GM18870 (cell line): ENCODE data around the gene EIF4G3.
"Not testable (repeated sequence)": the region's sequence is repeated elsewhere in the genome, so short reads cannot be mapped to it uniquely, and the experiment has no call there.

ENCODE experiments used
- ATAC-seq: cut with Tn5 transposase; IDR thresholded peaks from one replicate; pipeline ENCODE4 v1.9.1; 2021; ENCODE audit warnings: moderate library complexity; ENCODE audit not compliant: unreplicated experiment

The EIF4G3 gene

DNA sequence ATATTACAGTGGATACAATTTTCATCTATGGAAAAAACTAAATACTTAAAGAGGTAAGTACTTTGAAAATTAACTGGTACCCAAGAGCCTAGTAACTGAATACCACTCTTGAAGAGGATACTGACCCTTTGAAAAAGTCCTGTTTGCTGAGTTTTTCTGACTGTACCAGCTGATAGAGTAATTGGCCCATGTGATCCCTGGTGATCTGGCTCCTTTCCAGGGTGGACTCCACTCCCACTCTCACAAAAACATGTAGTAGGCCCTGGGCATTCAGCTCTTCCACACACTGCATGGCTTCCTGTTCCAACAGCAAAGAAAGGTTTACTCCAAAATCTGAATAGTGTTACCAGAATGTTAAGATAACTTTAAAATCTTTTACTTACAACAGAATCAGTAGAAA lies 336.0 kb downstream of the EIF4G3 start:
- no peak for ATAC-seq

- ATAC-seq, result no peak
Observed at GRCh38 chr1:20837554-20838192, 339.0 kb downstream of the EIF4G3 start.

GRCh38 chr1:20836230-20836629 lies 340.5 kb downstream of the EIF4G3 start:
- no peak for ATAC-seq

- no peak for ATAC-seq
Observed at GRCh38 chr1:20834780-20835179, 341.9 kb downstream of the EIF4G3 start.

DNA sequence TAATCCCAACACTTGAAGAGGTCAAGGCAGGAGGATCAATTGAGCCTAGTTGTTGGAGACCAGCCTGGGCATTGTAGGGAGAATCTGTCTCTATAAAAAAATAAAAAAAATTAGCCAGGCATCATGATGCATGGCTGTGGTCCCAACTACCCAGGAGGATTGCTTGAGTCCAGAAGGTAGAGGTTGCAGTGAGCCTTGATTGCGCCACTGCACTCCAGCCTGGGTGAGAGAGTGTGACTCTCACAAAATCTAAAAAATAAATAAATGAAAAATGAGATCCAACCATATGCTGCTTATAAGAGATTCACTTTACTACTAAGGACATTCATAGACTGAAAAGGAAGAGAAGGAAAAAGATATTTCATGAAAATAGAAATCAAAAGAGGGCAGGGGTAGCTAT lies 342.5 kb downstream of the EIF4G3 start:
- ATAC-seq, result no peak

DNA sequence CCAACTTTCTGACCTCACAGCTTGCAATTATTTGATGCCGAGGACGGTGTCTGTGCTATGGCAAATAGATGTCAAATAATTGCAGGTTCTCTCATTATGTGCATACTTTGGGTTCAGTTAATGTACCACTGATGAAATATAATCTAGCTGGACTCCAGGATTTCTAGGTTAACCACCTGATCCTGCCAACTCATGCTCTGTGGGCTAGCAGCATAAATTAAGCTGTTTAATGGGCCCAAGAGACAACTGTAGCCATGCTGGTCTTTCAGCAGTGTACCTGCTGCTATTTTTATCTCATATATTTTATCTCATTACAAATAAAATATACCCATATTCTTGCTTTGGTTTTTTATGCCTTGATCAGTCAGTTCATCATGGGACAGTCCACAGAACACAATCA lies 346.3 kb downstream of the EIF4G3 start:
- no peak for ATAC-seq

DNA sequence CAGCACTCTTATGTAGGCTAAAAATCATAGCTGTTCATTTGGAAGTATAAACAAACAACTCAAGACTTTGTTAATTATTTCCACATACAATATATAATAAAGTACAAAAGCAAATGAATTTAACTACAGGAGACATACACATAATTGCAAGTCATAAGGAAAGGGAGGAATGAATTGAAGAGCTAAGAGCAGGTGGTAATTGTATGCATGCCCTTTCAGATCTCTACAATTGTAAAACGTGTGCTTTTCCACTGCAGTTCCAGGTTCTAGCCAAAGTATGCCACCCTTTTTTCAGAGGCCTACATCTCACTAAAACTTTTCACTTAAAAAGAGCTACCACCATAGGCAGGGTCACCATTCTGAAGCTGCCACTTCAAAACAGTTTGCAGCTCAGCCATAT lies 346.8 kb downstream of the EIF4G3 start:
- no peak for ATAC-seq

- ATAC-seq, result no peak
Observed at GRCh38 chr1:20829531-20829930, 347.2 kb downstream of the EIF4G3 start.

DNA sequence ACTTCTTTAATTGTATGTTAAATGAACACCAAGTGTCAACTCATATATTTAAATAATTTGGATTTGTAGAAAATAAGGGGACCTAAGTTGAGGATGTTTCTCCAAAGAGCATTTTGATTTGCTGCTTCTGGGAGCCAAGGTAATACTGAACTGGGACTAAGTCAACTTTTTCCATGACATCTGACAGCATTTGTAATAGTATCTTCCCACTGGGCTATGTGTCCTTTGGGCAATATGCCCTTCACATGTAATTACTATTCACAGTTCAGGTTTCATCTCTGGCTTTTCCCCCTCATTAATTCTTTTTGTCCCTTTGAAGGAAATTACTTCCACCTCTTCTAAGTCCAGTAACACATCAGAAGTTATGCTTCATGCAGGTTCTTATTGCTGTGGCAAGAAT lies 352.9 kb downstream of the EIF4G3 start:
- ATAC-seq, result no peak

DNA sequence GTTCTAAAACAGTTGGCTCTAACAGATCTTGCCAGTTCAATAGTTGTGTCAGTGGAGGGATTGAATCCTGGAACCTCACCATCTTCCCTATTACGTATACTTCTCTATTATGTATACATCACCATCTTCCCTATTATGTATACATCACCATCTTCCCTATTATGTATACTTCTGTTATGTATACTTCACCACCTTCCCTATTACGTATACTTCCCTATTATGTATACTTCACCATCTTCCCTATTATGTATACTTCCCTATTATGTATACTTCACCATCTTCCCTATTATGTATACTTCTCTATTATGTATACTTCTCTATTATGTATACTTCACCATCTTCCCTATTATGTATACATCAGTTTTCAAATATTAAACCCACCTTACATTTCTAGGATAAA lies 355.2 kb downstream of the EIF4G3 start:
- ATAC-seq, result no peak

- no peak for ATAC-seq
Observed at GRCh38 chr1:20819818-20820217, 356.9 kb downstream of the EIF4G3 start.

DNA sequence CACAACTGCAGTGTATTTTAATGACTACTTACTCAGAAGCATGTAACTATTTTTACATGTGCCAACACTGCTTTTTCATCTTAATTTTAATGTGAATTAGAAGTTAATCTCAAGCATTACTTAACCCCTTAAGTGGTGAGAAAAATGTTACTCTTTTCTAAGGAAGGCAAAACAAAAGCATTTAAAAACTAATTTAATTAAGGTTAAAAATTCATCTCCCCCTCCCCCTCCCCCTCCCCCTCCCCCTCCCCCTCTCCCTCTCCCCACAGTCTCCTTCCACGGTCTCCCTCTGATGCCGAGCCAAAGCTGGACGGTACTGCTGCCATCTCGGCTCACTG lies 362.2 kb downstream of the EIF4G3 start:
- ATAC-seq, result no peak

DNA sequence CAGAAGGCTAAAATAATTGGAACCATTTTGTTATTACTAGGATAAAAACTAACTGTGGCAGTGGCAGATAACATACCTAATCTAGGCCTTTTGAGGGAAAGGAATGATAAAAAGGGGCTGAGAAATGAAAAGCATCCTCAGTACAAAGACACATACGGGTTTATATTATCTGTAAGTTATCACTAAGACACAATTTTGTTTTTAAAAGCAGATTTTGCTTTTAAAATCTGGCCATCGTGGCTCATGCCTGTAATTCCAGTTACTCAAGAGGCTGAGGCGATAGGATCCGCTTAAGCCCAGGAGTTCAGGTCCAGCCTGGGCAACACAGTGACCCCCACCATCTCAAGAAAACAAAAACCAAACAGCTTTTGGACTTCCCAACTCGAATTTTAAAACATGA lies 364.8 kb downstream of the EIF4G3 start:
- no peak for ATAC-seq

DNA sequence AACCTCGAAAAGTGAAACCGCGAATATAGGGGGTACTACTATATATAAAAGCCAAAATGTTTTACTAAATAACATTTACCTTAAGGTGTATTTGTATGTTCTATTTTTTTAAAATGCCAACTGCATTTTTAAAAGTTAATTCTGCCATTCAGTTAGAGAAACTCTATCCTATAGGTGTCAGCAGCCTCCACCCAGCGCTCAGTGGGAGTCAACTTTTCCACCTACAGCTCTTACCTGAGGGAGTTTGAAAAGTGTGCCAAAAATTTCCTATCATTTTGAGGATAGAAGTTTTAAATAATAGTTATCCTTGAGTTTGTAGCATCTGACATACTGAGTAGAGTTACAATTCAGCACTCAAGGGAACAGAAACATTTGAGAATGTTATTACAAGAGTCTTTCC lies 383.5 kb downstream of the EIF4G3 start:
- ATAC-seq, result no peak

- no peak for ATAC-seq
Observed at GRCh38 chr1:20792196-20792595, 384.5 kb downstream of the EIF4G3 start.

DNA sequence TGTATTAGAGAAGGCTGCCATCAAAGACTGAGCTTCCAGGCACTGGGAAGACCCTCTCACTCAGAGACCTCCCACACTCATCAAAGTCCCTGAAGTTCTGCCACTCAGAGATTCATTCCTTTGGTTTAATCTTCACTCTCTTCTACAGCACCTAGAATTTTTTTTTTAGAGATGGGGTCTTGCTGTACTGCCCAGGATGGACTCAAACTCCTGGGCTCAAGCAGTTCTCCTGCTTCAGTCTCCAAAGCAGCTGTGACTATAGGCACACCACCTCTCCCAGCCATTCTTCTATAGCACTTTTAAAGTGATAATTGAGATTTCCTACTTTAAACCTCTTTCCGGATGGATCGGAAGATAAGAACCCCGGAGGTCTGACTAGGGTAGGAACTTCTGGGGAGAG lies 385.9 kb downstream of the EIF4G3 start:
- ATAC-seq, result no peak

GRCh38 chr1:20789598-20789997 lies 387.1 kb downstream of the EIF4G3 start:
- not testable (repeated sequence) for ATAC-seq

- ATAC-seq, result no peak
Observed at GRCh38 chr1:20787840-20788795, 388.6 kb downstream of the EIF4G3 start.

DNA sequence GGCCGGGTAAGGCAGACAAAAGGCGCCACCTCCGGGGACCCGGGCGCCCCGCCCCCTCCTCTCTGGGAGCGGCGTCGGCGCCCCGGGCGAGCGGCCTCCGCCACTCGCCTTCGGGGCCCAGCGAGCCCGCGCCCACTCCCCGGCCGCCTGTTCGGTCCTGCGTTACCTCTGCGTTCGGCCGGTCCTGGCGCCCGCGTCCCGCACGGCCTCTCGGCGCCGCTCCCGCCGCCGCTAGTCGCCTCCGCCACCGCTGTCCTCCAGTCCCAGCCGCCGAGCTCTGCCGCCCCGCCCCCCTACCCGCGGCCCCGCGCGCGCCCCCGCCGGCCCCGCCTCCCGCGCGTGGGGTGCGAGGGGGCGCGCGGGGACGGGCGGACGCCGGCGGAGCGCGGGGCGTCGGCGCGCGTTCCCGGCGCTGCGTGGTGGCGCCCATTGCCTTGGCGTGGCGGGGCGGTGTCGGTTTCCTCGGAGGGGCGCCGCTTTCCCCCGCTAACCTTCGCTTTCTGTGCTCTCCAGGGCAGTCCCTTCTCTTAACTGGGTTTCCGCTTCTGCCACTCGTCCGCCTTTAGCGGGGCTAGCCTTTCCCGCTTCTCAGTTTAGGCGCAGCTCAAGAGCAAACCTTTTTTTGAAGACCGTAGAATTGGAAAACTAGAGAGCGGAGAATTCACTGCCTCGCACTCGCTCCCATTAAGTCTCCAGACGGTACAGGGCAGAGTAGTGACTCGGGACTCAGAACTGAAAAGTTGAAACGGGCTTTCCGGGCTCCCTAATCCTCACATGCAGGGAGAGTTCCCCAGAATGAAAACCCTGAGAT lies 389.5 kb downstream of the EIF4G3 start, which contains the start of gene HP1BP3:
Gene HP1BP3, minus strand, starts transcription at position 279 of the 811 bp plus-strand sequence. CDS start 6,867 bp downstream, outside the sequence.
- ATAC-seq, result peak; percentile 26

- peak; percentile 62 for ATAC-seq
Observed at GRCh38 chr1:20786253-20787028, 390.3 kb downstream of the EIF4G3 start.

DNA sequence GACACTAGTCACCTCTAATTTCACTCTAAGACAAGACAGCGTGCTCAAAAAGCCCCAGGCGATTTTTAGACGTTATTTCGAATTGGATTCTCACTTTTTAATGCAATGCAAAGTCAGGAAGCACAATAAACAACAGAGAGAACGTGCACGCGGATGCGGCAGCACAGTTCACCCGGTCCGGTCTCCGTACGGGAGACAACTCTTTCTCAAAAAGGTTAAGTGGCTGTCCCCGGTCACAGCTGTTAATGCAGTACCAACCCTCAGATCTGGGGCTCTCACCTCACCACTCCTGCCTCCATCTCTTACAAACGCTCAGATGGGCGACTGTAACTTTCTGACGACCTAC lies 390.8 kb downstream of the EIF4G3 start:
- ATAC-seq, result no peak
